Astrocyte (in vitro differentiated cells and primary cell): ENCODE measurements around the gene HOXA1.

Experiments
- CTCF ChIP-seq: IDR thresholded peaks from 2 replicates; pipeline ENCODE4 v1.5.1; 2011; ENCODE audit warnings: low read depth, mild to moderate bottlenecking, inconsistent platforms, low read length, moderate library complexity; ENCODE audit not compliant: insufficient read depth
- EZH2 ChIP-seq: IDR thresholded peaks from 2 replicates; pipeline ENCODE4 v1.6.1; 2012; ENCODE audit warnings: mild to moderate bottlenecking, low read length, inconsistent platforms; ENCODE audit not compliant: insufficient read depth

GRCh38 chr7:27095897-27096767 lies at the start of gene HOXA1:
- no peak for TF ChIP-seq CTCF
- TF ChIP-seq EZH2: peak; percentile 51
